Tibial artery (tissue), 4 donors: ENCODE measurements around the gene DPP3.

Source experiments
- DNase-seq, 2 donors: peaks; one replicate each; pipeline ENCODE4 v3.0.0-alpha.2; 2019
- H3K27ac ChIP-seq, 2 donors: fragments of 200-600 bp; sonication (generic) in 1 of 2; 1 replicate in 1 of 2; 2 replicates in 1 of 2; pipeline ENCODE4 v1.5.1; 2018 to 2019; ENCODE audit warnings: mild to moderate bottlenecking in 1 of 2
- H3K27me3 ChIP-seq, 2 donors: fragments of 200-600 bp; sonication (generic) in 1 of 2; one replicate each; pipeline versions ENCODE4 v1.5.1 to v1.6.0; 2016 to 2019
- H3K36me3 ChIP-seq, 3 donors: fragments of 200-600 bp; sonication (generic) in 2 of 3; one replicate each; pipeline ENCODE4 v1.5.1; 2016 to 2019; ENCODE audit warnings: mild to moderate bottlenecking in 2 of 3
- H3K4me1 ChIP-seq, 4 donors: fragments of 200-600 bp; sonication (generic) in 2 of 4; 1 replicate in 3 of 4; 2 replicates in 1 of 4; pipeline ENCODE4 v1.5.1; 2016 to 2019
- H3K4me3 ChIP-seq, 2 donors: fragments of 200-600 bp; sonication (generic) in 1 of 2; 1 replicate in 1 of 2; 2 replicates in 1 of 2; pipeline ENCODE4 v1.5.1; 2018 to 2019; ENCODE audit warnings: mild to moderate bottlenecking in 2 of 2
- H3K9me3 ChIP-seq, 3 donors: fragments of 200-600 bp; sonication (generic) in 1 of 3; one replicate each; pipeline ENCODE4 v1.5.1; 2016 to 2019
- intact Hi-C: fragments of 100-400 bp; cut with DNase I; formaldehyde crosslinking; loops from one replicate; pipeline ENCODE4 v1.15.0; 2023; ENCODE audit warnings: low total_unique reads
- TF ChIP-seq, protein P1 (sequence below), 2 experiments: fragments of 200-600 bp in 1 of 2; fragments of 450-650 bp in 1 of 2; IDR thresholded peaks; one replicate each; pipeline ENCODE4 v1.5.1; 2017 to 2019; ENCODE audit warnings: antibody characterized with exemption in 2 of 2, mild to moderate bottlenecking in 1 of 2, moderate library complexity in 1 of 2

DPP3 gene

DNA sequence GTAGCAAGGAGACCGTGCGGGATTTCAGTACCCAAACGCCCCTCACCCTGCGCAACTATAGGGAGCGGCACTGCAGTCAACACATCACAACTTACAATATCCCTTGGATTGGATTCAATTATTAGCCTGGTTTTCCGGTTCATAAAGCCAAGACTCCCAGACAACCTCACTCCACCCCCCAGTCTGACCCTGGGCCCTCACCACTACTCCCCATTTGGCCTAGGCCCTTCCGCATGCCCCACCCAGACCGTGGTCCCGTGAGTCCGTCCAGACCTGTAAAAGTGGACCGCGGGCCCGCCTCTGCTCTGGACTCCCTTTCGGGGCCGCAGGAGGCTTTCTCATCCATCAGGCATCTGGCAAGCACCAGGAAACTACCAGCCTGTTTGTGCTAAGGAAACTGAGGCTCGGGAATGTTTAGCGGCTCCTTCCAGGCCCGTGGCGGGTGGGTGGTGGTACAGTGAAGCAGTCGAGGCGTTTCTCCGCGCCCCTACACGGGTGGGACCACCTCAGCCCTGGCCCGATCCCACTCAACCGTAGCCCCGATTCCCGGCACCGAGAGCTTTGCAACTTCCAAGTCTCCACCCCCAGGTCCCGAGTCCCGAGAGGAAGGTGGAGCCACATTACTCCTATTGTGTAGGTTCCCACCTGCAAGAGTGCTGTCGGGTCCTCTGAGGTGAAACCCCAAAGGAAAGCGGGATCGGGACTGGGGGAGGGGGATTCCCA is 679 bp upstream of the DPP3 start:
- peak overlapping the region; percentile 67 to 77 for H3K4me3 ChIP-seq
- H3K27ac ChIP-seq = peak overlapping the region; percentile 84 to 97
- H3K4me1 ChIP-seq = peaks cover 0 to 22% (median 15%) of the 10 kb centered on the region in 4 donors
- H3K9me3 ChIP-seq = no peaks in the 10 kb centered on the region
- intact Hi-C loops = loop anchor here (2.0 kb wide), 1 partner anchor 19 kb away; no protein-coding TSS in a partner anchor
- DNase-seq = peak; percentile 58 to 79
- H3K27me3 ChIP-seq = no peaks in the 10 kb centered on the region
- peaks cover 14 to 49% (median 14%) of the 10 kb centered on the region in 3 donors for H3K36me3 ChIP-seq
- TF ChIP-seq, protein P1, sequence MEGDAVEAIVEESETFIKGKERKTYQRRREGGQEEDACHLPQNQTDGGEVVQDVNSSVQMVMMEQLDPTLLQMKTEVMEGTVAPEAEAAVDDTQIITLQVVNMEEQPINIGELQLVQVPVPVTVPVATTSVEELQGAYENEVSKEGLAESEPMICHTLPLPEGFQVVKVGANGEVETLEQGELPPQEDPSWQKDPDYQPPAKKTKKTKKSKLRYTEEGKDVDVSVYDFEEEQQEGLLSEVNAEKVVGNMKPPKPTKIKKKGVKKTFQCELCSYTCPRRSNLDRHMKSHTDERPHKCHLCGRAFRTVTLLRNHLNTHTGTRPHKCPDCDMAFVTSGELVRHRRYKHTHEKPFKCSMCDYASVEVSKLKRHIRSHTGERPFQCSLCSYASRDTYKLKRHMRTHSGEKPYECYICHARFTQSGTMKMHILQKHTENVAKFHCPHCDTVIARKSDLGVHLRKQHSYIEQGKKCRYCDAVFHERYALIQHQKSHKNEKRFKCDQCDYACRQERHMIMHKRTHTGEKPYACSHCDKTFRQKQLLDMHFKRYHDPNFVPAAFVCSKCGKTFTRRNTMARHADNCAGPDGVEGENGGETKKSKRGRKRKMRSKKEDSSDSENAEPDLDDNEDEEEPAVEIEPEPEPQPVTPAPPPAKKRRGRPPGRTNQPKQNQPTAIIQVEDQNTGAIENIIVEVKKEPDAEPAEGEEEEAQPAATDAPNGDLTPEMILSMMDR (IDR thresholded peaks at IDR 0.05) = no peak

DNA sequence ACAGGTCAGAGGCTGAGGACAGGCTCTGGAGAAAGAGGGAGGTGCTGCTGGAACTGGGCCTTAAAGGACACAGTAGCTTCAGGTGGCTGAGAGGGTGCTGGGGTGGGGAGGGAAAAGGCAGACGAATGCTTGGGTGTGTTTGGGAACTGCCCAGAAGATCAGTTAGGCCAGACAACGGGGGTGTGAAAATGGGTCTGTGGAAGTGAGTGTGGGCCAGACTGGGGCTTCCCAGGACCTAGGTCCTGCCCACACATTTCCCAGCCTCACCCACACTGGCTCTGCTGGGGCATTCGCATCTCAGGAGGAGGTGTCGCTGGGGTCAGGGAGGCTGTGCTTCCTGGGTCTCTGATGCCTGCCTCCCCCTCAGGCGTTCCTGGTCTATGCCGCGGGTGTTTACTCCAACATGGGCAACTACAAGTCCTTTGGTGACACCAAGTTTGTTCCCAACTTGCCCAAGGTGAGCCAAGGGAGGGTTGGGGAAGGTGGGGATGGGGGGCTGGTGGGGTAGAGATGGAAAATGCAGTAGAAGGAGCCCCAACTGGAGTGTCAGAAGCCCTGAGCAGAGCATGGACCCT is 4.7 kb downstream of the DPP3 start:
- no peak overlapping the region for H3K27ac ChIP-seq
- H3K4me1 ChIP-seq = peaks cover 0 to 10% (median 8%) of the 10 kb centered on the region in 4 donors
- no peak overlapping the region for H3K4me3 ChIP-seq
- no peaks in the 10 kb centered on the region for H3K27me3 ChIP-seq
- TF ChIP-seq, protein P1 (IDR thresholded peaks at IDR 0.05) = no peak
- H3K36me3 ChIP-seq = peaks cover 0 to 73% (median 16%) of the 10 kb centered on the region in 3 donors
- intact Hi-C loops = no loop called here
- H3K9me3 ChIP-seq = no peaks in the 10 kb centered on the region
- DNase-seq = no peak

GRCh38 chr11:66488957-66489356 is 8.7 kb downstream of the DPP3 start:
- Histone ChIP-seq H3K27ac (no peak overlapping the region), H3K9me3 (no peaks in the 10 kb centered on the region), H3K4me1 (no peaks in the 10 kb centered on the region), H3K36me3 (peaks cover 9 to 92% (median 44%) of the 10 kb centered on the region in 3 donors), H3K4me3 (no peak overlapping the region), H3K27me3 (no peaks in the 10 kb centered on the region)
- no peak for DNase-seq
- TF ChIP-seq, protein P1 (IDR thresholded peaks at IDR 0.05) = no peak
- intact Hi-C loops = no loop called here

DNA sequence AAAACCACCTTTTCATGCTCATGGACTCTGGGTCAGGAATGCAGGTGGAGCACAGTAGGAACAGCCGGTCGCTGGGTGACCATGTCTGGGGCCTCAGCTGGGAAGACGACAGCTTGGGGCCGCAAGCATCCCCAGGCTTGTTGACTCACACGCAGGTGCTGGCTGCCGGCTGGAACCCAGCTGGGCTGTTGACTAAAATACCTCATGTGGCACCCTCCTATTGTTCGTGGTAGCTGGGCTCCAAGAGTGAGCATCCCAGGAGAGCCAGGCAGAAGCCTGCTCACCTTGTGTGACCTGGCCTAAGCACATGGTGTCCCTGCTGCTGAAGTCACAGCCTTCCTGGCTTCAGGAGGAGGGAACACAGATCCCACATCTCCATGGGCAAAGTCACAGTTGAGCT is 9.4 kb downstream of the DPP3 start:
- no peak for DNase-seq
- TF ChIP-seq, protein P1 (IDR thresholded peaks at IDR 0.05) = no peak
- H3K27me3 ChIP-seq = no peaks in the 10 kb centered on the region
- no peak overlapping the region for H3K4me3 ChIP-seq
- H3K4me1 ChIP-seq = no peaks in the 10 kb centered on the region
- no peak overlapping the region for H3K27ac ChIP-seq
- H3K36me3 ChIP-seq = peaks cover 9 to 92% (median 50%) of the 10 kb centered on the region in 3 donors
- no peaks in the 10 kb centered on the region for H3K9me3 ChIP-seq
- intact Hi-C loops = no loop called here

DNA sequence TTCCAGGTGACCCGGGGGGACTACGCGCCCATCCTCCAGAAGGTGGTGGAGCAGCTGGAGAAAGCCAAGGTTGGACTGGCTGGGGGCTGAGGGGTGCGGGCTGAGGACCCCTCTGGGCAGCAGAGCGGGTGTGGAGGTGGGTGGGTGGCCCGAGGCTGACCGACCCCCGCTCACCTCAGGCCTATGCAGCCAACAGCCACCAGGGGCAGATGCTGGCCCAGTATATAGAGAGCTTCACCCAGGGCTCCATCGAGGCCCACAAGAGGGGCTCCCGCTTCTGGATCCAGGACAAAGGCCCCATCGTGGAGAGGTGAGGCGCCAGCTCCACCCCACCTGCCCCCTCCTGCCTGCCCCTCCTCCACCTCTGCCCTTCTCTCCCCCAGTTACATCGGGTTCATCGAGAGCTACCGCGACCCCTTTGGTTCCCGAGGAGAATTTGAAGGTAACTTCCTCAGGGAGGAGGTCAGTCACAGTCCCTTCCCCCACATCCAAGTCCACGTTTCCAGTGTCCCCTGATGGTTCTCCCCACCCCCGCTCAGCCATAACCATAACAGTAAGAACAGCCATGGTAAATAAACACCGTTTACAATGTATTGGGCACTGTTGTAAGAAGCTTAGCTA is 11.2 kb downstream of the DPP3 start:
- H3K36me3 ChIP-seq = peaks cover 15 to 92% (median 65%) of the 10 kb centered on the region in 3 donors
- TF ChIP-seq, protein P1 (IDR thresholded peaks at IDR 0.05) = no peak
- DNase-seq = no peak
- H3K9me3 ChIP-seq = no peaks in the 10 kb centered on the region
- H3K27ac ChIP-seq = no peak overlapping the region
- H3K4me3 ChIP-seq = no peak overlapping the region
- intact Hi-C loops = no loop called here
- H3K27me3 ChIP-seq = no peaks in the 10 kb centered on the region
- H3K4me1 ChIP-seq = no peaks in the 10 kb centered on the region
